Spleen (tissue), 11 donors: ENCODE measurements around the gene NFAT5. TPM values are rescaled to one million over a fixed set of nuclear protein-coding genes. Genes with fewer than 3 reads are reported as not detected.

Source experiments
- DNase-seq: peaks from one replicate; pipeline ENCODE4 v3.0.0-alpha.2; 2020
- H3K27ac ChIP-seq, 8 donors: fragments of 200-600 bp; sonication (generic) in 7 of 8; 1 replicate in 4 of 8; 2 replicates in 4 of 8; pipeline versions ENCODE4 v1.5.0 to v1.8.0; 2016 to 2021; ENCODE audit warnings: inconsistent platforms in 4 of 8, mild to moderate bottlenecking in 4 of 8, moderate library complexity in 1 of 8
- H3K27me3 ChIP-seq, 7 donors: fragments of 200-600 bp; sonication (generic) in 6 of 7; replicated peaks in 1 of 7; 1 replicate in 4 of 7; 2 replicates in 3 of 7; pipeline versions ENCODE4 v1.5.0 to v1.8.0; 2016 to 2021; ENCODE audit warnings: inconsistent platforms in 3 of 7, mild to moderate bottlenecking in 1 of 7
- H3K36me3 ChIP-seq, 6 donors: fragments of 200-600 bp; sonication (generic) in 5 of 6; 1 replicate in 4 of 6; 2 replicates in 2 of 6; pipeline versions ENCODE4 v1.5.0 to v1.8.0; 2016 to 2021; ENCODE audit warnings: inconsistent platforms in 2 of 6
- H3K4me1 ChIP-seq, 6 donors: fragments of 200-600 bp; sonication (generic) in 5 of 6; 1 replicate in 3 of 6; 2 replicates in 3 of 6; pipeline versions ENCODE4 v1.5.0 to v1.8.0; 2016 to 2021; ENCODE audit warnings: inconsistent platforms in 3 of 6
- H3K4me3 ChIP-seq, 8 donors: fragments of 200-600 bp; sonication (generic) in 7 of 8; 1 replicate in 4 of 8; 2 replicates in 4 of 8; pipeline versions ENCODE4 v1.5.0 to v1.8.0; 2016 to 2021; ENCODE audit warnings: inconsistent platforms in 4 of 8, mild to moderate bottlenecking in 4 of 8, moderate library complexity in 2 of 8
- H3K9me3 ChIP-seq, 8 donors: fragments of 200-600 bp; sonication (generic) in 7 of 8; 1 replicate in 4 of 8; 2 replicates in 4 of 8; pipeline versions ENCODE4 v1.5.0 to v1.8.0; 2016 to 2021; ENCODE audit warnings: inconsistent platforms in 4 of 8
- CTCF ChIP-seq, 11 experiments: fragments of 200-600 bp in 7 of 11; fragments of 450-650 bp in 4 of 11; sonication (generic) in 4 of 11; IDR thresholded peaks in 8 of 11; conservative IDR thresholded peaks in 3 of 11; 1 replicate in 7 of 11; 2 replicates in 4 of 11; pipeline versions ENCODE4 v1.4.0 to v1.8.0; 2016 to 2021; ENCODE audit warnings: antibody characterized with exemption in 11 of 11, inconsistent platforms in 4 of 11, mild to moderate bottlenecking in 1 of 11
- POLR2A ChIP-seq, 3 donors: fragments of 450-650 bp; IDR thresholded peaks; one replicate each; pipeline ENCODE4 v1.5.1; 2017; ENCODE audit warnings: antibody characterized with exemption in 3 of 3, mild to moderate bottlenecking in 1 of 3
- POLR2AphosphoS5 ChIP-seq, 3 donors: sonication (generic); formaldehyde crosslinking; IDR thresholded peaks; one replicate each; pipeline ENCODE4 v1.5.1; 2017; ENCODE audit warnings: antibody characterized with exemption in 3 of 3
- WGBS, 5 donors: extraction: QIAGEN DNeasy Blood & Tissue Kit in 3 of 5; methylation state at CpG; one replicate each; pipeline versions ENCODE4 v1.1.5 to v1.1.7; 2013 to 2018; 5-methylcytosine and 5-hydroxymethylcytosine counted together
- intact Hi-C: fragments of 100-400 bp; cut with DNase I; formaldehyde crosslinking; loops from one replicate; pipeline ENCODE4 v1.15.0; 2023; ENCODE audit warnings: low total_unique reads
- polyA plus RNA-seq, 3 donors: library from polyadenylated mRNA; stranded (reverse); fragments of 200-250 nt; gene quantifications; one replicate each; pipeline ENCODE4 v1.2.1, GENCODE V29; 2013
- total RNA-seq, 7 donors: library from RNA; depleted of rRNA in 3 of 7; stranded (reverse); fragments of >200 nt in 3 of 7; fragmentation: NEBNext Ultra II Directional in 4 of 7; extraction: Animal tissue kit (Norgen Biotek cat#: 25700) in 4 of 7; gene quantifications; one replicate each; pipeline versions ENCODE4 v1.1.0 to v1.2.1, GENCODE V29; 2016 to 2021
- donor health status: healthy with polysubstance abuse.
- donor health status: DM: no; HTN: no; CAD: no; lungs with moderate emphysema.
- donor health status: DM: no; HTN: no; CAD: no.
- donor health status: Bipolar disorder and iron deficiency.
- donor health status: healthy.
- donor health status: DM: no; HTN: no; CAD: no.
- donor health status: DM: yes; HTN: yes; CAD: no.

Gene NFAT5
- total and polyA plus RNA-seq, 10 donors = 0.79 to 96.8 (median 54.5) TPM

GRCh38 chr16:69599731-69600130 lies 34.0 kb downstream of the NFAT5 start:
- no peak for DNase-seq
- Histone ChIP-seq H3K36me3 (no peaks in the 10 kb centered on the region), H3K4me3 (no peak overlapping the region), H3K9me3 (no peaks in the 10 kb centered on the region), H3K27me3 (no peaks in the 10 kb centered on the region), H3K4me1 (peaks cover 0 to 41% (median 16%) of the 10 kb centered on the region in 6 donors), H3K27ac (no peak overlapping the region)
- 77 to 92% (median 86%) methylated on average over 1 of the region's 1 CpG for WGBS, 5 donors
- intact Hi-C loops = no loop called here
- TF ChIP-seq POLR2A (IDR thresholded peaks at IDR 0.05) (no peak), CTCF (IDR thresholded peaks at IDR 0.05 in 8 of 11, conservative IDR thresholded peaks at IDR 0.05 in 3 of 11) (no peak), POLR2AphosphoS5 (IDR thresholded peaks at IDR 0.05) (no peak)

- Histone ChIP-seq H3K27me3 (no peaks in the 10 kb centered on the region), H3K9me3 (no peaks in the 10 kb centered on the region), H3K36me3 (no peaks in the 10 kb centered on the region), H3K27ac (no peak overlapping the region), H3K4me3 (no peak overlapping the region), H3K4me1 (peaks cover 0 to 38% (median 15%) of the 10 kb centered on the region in 6 donors)
- intact Hi-C loops = no loop called here
- TF ChIP-seq POLR2AphosphoS5 (IDR thresholded peaks at IDR 0.05) (no peak), POLR2A (IDR thresholded peaks at IDR 0.05) (no peak), CTCF (IDR thresholded peaks at IDR 0.05 in 8 of 11, conservative IDR thresholded peaks at IDR 0.05 in 3 of 11) (no peak)
- DNase-seq = no peak
Measured at GRCh38 chr16:69600202-69600601, 34.4 kb downstream of the NFAT5 start.

- peaks cover 0 to 2% (median 0%) of the 10 kb centered on the region in 6 donors for H3K36me3 ChIP-seq
- no peak overlapping the region for H3K27ac ChIP-seq
- H3K9me3 ChIP-seq = no peaks in the 10 kb centered on the region
- no peak overlapping the region for H3K4me3 ChIP-seq
- H3K4me1 ChIP-seq = peaks cover 0 to 28% (median 12%) of the 10 kb centered on the region in 6 donors
- intact Hi-C loops = no loop called here
- H3K27me3 ChIP-seq = no peaks in the 10 kb centered on the region
- 92 to 94% (median 92%) methylated on average over 6 of the region's 6 CpGs for WGBS, 5 donors
- TF ChIP-seq CTCF (IDR thresholded peaks at IDR 0.05 in 8 of 11, conservative IDR thresholded peaks at IDR 0.05 in 3 of 11) = no peak
- TF ChIP-seq POLR2A (IDR thresholded peaks at IDR 0.05) = no peak
- no peak for TF ChIP-seq POLR2AphosphoS5 (IDR thresholded peaks at IDR 0.05)
- no peak for DNase-seq
Measured at GRCh38 chr16:69601250-69601649, 35.5 kb downstream of the NFAT5 start.

- no peaks in the 10 kb centered on the region for H3K27me3 ChIP-seq
- DNase-seq = no peak
- TF ChIP-seq POLR2AphosphoS5 (IDR thresholded peaks at IDR 0.05) = no peak
- TF ChIP-seq CTCF (IDR thresholded peaks at IDR 0.05 in 8 of 11, conservative IDR thresholded peaks at IDR 0.05 in 3 of 11) = no peak
- TF ChIP-seq POLR2A (IDR thresholded peaks at IDR 0.05) = no peak
- H3K36me3 ChIP-seq = peaks cover 0 to 25% (median 0%) of the 10 kb centered on the region in 6 donors
- H3K27ac ChIP-seq = no peak overlapping the region
- H3K9me3 ChIP-seq = no peaks in the 10 kb centered on the region
- intact Hi-C loops = no loop called here
- H3K4me3 ChIP-seq = no peak overlapping the region
- H3K4me1 ChIP-seq = peaks cover 0 to 43% (median 12%) of the 10 kb centered on the region in 6 donors
Measured at GRCh38 chr16:69606985-69607384, 41.2 kb downstream of the NFAT5 start.
